Stomach (tissue), 4 donors: ENCODE measurements around the gene POLE2.

Source experiments
- CTCF ChIP-seq, 7 experiments: fragments of 450-650 bp in 4 of 7; fragments of 200-600 bp in 3 of 7; sonication (generic) in 3 of 7; IDR thresholded peaks; one replicate each; pipeline ENCODE4 v1.5.1; 2016 to 2019; ENCODE audit warnings: antibody characterized with exemption in 7 of 7, control low read depth in 2 of 7, mild to moderate bottlenecking in 1 of 7
- EP300 ChIP-seq: sonication (generic); formaldehyde crosslinking; IDR thresholded peaks from one replicate; pipeline ENCODE4 v1.6.1; 2017; ENCODE audit warnings: antibody characterized with exemption
- POLR2A ChIP-seq, 4 donors: fragments of 450-650 bp; IDR thresholded peaks; one replicate each; pipeline ENCODE4 v1.6.1; 2016; ENCODE audit warnings: antibody characterized with exemption in 4 of 4, control low read depth in 2 of 4, mild to moderate bottlenecking in 1 of 4, moderate library complexity in 1 of 4

GRCh38 chr14:49636866-49637265 lies 51.1 kb downstream of the POLE2 start:
- no peak for TF ChIP-seq CTCF (IDR thresholded peaks at IDR 0.05)
- no peak for TF ChIP-seq EP300
- TF ChIP-seq POLR2A (IDR thresholded peaks at IDR 0.05) = no peak
